Lung (tissue), 12 donors: ENCODE results near the gene GPS2. TPM values are rescaled to one million over a fixed set of nuclear protein-coding genes. Genes with fewer than 3 reads are reported as not detected.

Experiments
- ATAC-seq: fragments of 200-7000 bp; cut with Tn5 transposase; one replicate; pipeline ENCODE4 v1.9.1; 2020; ENCODE audit warnings: moderate number of reproducible peaks; ENCODE audit not compliant: insufficient read depth, low FRiP score
- DNase-seq, 3 donors: peaks; one replicate each; pipeline ENCODE4 v3.0.0-alpha.2; 2013 to 2017
- H3K27ac ChIP-seq, 2 donors: one replicate each; pipeline ENCODE4 v1.5.1; 2013; ENCODE audit warnings: mild to moderate bottlenecking in 2 of 2, moderate library complexity in 2 of 2, control low read depth in 1 of 2, inconsistent platforms in 1 of 2, low read depth in 1 of 2, low read length in 1 of 2
- H3K27me3 ChIP-seq, 3 donors: one replicate each; pipeline ENCODE4 v1.5.1; 2013; ENCODE audit warnings: low read length in 2 of 3; ENCODE audit not compliant: control insufficient read depth in 3 of 3, insufficient read depth in 3 of 3
- H3K36me3 ChIP-seq, 4 donors: one replicate each; pipeline ENCODE4 v1.5.1; 2013; ENCODE audit warnings: low read length in 4 of 4, mild to moderate bottlenecking in 1 of 4, moderate library complexity in 1 of 4; ENCODE audit not compliant: control insufficient read depth in 4 of 4, insufficient read depth in 4 of 4
- H3K4me1 ChIP-seq, 5 donors: one replicate each; pipeline ENCODE4 v1.5.1; 2013; ENCODE audit warnings: low read length in 5 of 5, mild to moderate bottlenecking in 2 of 5, moderate library complexity in 1 of 5; ENCODE audit not compliant: control insufficient read depth in 5 of 5, insufficient read depth in 5 of 5
- H3K4me3 ChIP-seq: one replicate; pipeline ENCODE4 v1.5.1; 2013; ENCODE audit warnings: mild to moderate bottlenecking, control low read depth, moderate library complexity
- H3K9ac ChIP-seq, 2 donors: one replicate each; pipeline ENCODE4 v1.5.1; 2013; ENCODE audit warnings: low read length in 2 of 2, control low read depth in 1 of 2; ENCODE audit not compliant: insufficient read depth in 1 of 2
- H3K9me3 ChIP-seq, 4 donors: one replicate each; pipeline ENCODE4 v1.5.1; 2013; ENCODE audit warnings: low read length in 3 of 4, mild to moderate bottlenecking in 1 of 4, moderate library complexity in 1 of 4; ENCODE audit not compliant: control insufficient read depth in 4 of 4, insufficient read depth in 3 of 4
- WGBS, 2 donors: extraction: QIAGEN DNeasy Blood & Tissue Kit; methylation state at CpG; one replicate each; pipeline ENCODE4 v1.1.7; 2013; 5-methylcytosine and 5-hydroxymethylcytosine counted together
- polyA plus RNA-seq, 2 donors: library from polyadenylated mRNA; stranded (reverse); fragments of 200-250 nt; gene quantifications; one replicate each; pipeline ENCODE4 v1.2.1, GENCODE V29; 2013
- total RNA-seq, 2 donors: library from RNA; depleted of rRNA in 1 of 2; stranded (reverse); fragments of >200 nt in 1 of 2; gene quantifications; one replicate each; pipeline ENCODE4 v1.2.1, GENCODE V29; 2014 to 2021
- TF ChIP-seq, protein P1 (sequence below): IDR thresholded peaks from 2 replicates; pipeline ENCODE4 v1.5.1; 2012; ENCODE audit warnings: mild to moderate bottlenecking; ENCODE audit errors: control extremely low read depth, extremely low read depth
- donor health status: control.
- donor health status: control.
- donor health status: Bipolar disorder and iron deficiency.
- donor health status: healthy.
- donor health status: DM: yes; HTN: yes; CAD: no.

The GPS2 gene
- total and polyA plus RNA-seq, 4 donors: 23.8 to 71.6 (median 62.8) TPM

DNA sequence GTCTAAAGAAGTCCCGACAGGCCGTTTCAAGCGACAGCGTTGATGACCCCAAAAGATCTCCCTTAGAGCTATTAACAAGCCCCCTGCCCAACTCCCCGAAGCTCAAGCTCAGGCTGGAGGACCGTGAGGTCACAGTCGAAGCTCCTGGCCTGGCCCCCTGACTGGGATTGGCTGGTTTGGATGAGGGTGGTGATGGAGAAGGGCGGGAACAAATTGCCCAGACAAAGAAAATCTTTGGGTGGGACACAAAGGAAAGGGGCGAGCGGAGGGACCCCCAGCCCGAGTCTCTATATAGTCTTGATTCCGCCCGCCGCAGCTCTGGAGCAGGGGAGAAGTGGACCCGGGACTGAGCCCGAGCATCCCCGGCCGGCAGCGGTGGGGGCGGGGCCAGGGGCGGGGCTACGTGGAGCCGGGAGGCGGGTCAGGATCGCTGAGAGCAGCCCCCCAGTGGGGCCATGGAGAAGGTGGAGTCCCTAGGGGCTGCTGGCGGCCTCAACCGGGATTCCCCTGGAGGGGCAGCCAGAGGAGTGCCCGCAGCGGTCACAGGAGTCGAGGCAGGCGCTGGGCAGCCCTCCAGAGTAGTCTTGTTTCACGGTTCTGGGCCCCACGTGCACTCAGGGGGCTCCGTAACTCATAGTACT is 15.0 kb upstream of the GPS2 start:
- ATAC-seq: peak; percentile 59
- Histone ChIP-seq H3K27ac (peak overlapping the region; percentile 82 to 94), H3K27me3 (no peaks in the 10 kb centered on the region), H3K36me3 (peaks cover 0 to 11% (median 0%) of the 10 kb centered on the region in 4 donors), H3K4me1 (peaks cover 0 to 18% (median 3%) of the 10 kb centered on the region in 5 donors), H3K9me3 (no peaks in the 10 kb centered on the region), H3K4me3 (peak overlapping the region; percentile 83), H3K9ac (peak overlapping the region; percentile 42 to 93)
- TF ChIP-seq, protein P1, sequence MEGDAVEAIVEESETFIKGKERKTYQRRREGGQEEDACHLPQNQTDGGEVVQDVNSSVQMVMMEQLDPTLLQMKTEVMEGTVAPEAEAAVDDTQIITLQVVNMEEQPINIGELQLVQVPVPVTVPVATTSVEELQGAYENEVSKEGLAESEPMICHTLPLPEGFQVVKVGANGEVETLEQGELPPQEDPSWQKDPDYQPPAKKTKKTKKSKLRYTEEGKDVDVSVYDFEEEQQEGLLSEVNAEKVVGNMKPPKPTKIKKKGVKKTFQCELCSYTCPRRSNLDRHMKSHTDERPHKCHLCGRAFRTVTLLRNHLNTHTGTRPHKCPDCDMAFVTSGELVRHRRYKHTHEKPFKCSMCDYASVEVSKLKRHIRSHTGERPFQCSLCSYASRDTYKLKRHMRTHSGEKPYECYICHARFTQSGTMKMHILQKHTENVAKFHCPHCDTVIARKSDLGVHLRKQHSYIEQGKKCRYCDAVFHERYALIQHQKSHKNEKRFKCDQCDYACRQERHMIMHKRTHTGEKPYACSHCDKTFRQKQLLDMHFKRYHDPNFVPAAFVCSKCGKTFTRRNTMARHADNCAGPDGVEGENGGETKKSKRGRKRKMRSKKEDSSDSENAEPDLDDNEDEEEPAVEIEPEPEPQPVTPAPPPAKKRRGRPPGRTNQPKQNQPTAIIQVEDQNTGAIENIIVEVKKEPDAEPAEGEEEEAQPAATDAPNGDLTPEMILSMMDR: no peak
- DNase-seq: peak; percentile 91 to 94 (median 91)
- 1% methylated on average over 30 to 34 of the region's 34 CpGs for WGBS, 2 donors

DNA sequence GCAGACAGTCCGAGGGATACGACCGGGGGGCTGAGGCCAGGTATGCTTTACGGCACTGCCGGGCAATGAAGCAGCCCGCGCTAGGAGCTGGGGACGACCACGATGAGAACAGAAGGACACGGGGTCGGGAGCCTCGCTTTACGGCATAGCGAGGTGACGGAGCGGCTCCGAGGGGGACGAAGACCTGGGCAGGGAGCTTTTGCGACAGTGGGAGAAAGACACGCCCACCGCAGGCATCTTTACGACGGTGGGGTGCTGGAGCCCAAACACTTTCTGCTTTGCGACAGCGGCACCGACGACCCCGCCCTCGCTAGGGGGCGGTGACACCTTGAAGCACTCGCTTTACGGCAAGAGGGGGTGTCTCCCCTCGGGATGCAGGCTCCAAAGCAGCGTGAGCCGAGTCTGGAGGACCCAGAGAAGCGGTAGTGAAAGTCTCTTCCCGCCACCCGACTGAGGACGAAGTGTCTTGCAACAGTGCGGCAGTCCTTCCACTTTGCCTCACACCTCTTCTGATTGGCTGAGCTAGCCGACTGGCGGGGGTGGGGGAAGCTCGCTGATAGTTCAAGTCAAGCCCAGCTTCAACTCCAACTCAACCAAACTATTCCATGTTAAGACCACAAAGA is 14.3 kb upstream of the GPS2 start:
- TF ChIP-seq, protein P1: no peak
- peak overlapping the region; percentile 42 to 93 for H3K9ac ChIP-seq
- peak overlapping the region; percentile 83 for H3K4me3 ChIP-seq
- H3K4me1 ChIP-seq: peaks cover 0 to 18% (median 3%) of the 10 kb centered on the region in 5 donors
- H3K27me3 ChIP-seq: no peaks in the 10 kb centered on the region
- 0% methylated on average over 38 to 43 of the region's 43 CpGs for WGBS, 2 donors
- H3K27ac ChIP-seq: peak overlapping the region; percentile 82 to 94
- H3K36me3 ChIP-seq: peaks cover 0 to 16% (median 3%) of the 10 kb centered on the region in 4 donors
- H3K9me3 ChIP-seq: no peaks in the 10 kb centered on the region
- peak; percentile 99 to 100 (median 99) for DNase-seq
- peak; percentile 89 for ATAC-seq

DNA sequence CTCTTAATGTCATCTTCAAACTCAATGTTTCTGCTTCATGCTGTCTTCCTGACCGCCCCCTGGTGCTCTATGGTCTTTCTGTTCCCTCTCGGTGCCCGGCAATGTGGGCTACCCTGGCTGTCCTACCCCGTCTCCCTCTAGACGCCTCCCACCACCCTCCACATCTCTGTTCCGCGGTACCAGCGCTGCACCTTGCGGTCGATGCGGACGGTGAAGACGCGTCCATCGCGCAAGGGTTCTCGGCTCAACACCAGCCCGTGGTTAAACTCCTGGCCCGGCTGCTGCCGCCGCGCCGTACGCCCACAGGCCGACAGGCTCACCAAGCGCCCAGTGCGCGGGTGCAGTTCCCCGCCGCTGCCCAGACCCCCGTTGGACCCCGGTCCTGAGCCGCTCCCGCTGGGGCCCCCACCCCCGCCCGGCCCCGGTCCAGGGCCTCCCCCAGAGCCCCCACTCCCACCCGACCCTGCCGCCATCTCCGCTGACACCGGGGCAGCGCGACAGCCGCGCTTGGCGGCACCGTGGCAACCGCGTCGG is 13.7 kb upstream of the GPS2 start, which contains the start of gene NEURL4:
TSS of gene NEURL4 (minus strand) at position 496 of the 534 bp plus-strand sequence. CDS start at position 473, 23 bp downstream.
- ATAC-seq (no peak), DNase-seq (no peak)
- WGBS, 2 donors: 1% methylated on average over 44 to 50 of the region's 50 CpGs
- peaks cover 0 to 18% (median 3%) of the 10 kb centered on the region in 4 donors for H3K36me3 ChIP-seq
- peak within 1 kb of the TSS; percentile 55 to 93 for H3K9ac ChIP-seq
- no peaks in the 10 kb centered on the region for H3K27me3 ChIP-seq
- H3K27ac ChIP-seq: peak within 1 kb of the TSS; percentile 82 to 94
- H3K4me1 ChIP-seq: peaks cover 0 to 18% (median 3%) of the 10 kb centered on the region in 5 donors
- TF ChIP-seq, protein P1: no peak
- no peaks in the 10 kb centered on the region for H3K9me3 ChIP-seq
- peak within 1 kb of the TSS; percentile 83 for H3K4me3 ChIP-seq
